ENCODE measurements around the gene ADAMTS12. TPM values are rescaled to one million over a fixed set of nuclear protein-coding genes. Genes with fewer than 3 reads are reported as not detected.

The ADAMTS12 gene
- total and polyA plus RNA-seq, 2 of the 8 experiments (the other 6 are each of a cell fraction or from before 2014, with no cell fraction given): 6.4 to 12.8 TPM

DNA sequence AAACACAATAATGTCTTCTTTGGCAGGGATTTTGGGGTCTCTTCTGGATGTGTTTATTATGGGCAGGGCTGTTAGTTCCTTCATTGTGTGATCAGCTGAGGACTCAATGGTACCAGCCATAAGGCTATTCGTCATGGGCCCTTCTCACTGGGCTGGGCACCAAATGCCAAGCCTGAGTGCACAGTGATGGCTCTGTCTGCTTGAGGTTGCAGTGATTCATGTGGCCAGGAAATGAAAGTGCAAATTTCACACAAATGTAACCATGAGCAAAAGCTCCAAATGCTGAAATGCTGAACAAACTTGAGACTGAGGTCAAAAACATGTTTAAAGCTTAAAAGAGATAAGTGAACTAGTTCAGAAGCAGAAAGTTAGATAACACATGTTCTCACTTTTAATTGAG, 260.0 kb downstream of the ADAMTS12 start:
- no peak for FAIRE-seq
- no peak overlapping the region for H4K8ac ChIP-seq (ENCODE audit: extremely low read depth, insufficient read depth, low read length)
- CTCF ChIA-PET (ENCODE audit: partially characterized antibody): interaction anchor here (1.1 to 2.4 kb wide), 3 partner anchors 15 to 337 kb away, joined by 3 to 5 read pairs (median 3); no protein-coding TSS in a partner anchor

More for the DNA sequence above, 260.0 kb downstream of the ADAMTS12 start:
- POLR2A ChIA-PET (ENCODE audit: partially characterized antibody): no interaction called here
- TF ChIP-seq SRF (IDR thresholded peaks at IDR 0.05; ENCODE audit: low read depth, low read length): no peak
- no peak for TF ChIP-seq NRF1 (IDR thresholded peaks at IDR 0.05; ENCODE audit: low read depth, low read length)
- Histone ChIP-seq H3K18ac (ENCODE audit: extremely low read depth, low read length) (no peak overlapping the region), H3K4ac (replicated peaks; ENCODE audit: insufficient read length, low read depth, low read length) (no peak overlapping the region), H2BK5ac (ENCODE audit: low read depth, low read length) (no peak overlapping the region), H2BK120ac (replicated peaks; ENCODE audit: low read depth, low read length) (no peak overlapping the region), H2BK12ac (ENCODE audit: low read depth, low read length) (no peak overlapping the region), H2BK20ac (ENCODE audit: low read length) (no peak overlapping the region), H4K91ac (replicated peaks; ENCODE audit: insufficient read length, low read length) (no peak overlapping the region), H2AFZ (ENCODE audit: low read length) (no peak overlapping the region), H2AK5ac (ENCODE audit: low read depth, low read length) (no peak overlapping the region), H3K36me3 (ENCODE audit: control insufficient read depth in 2 of 4, insufficient read depth in 4 of 4, low read length in 3 of 4) (peaks cover 0 to under 1% (median 0%) of the 10 kb centered on the region in 4 experiments; a peak in 1 of 8 replicates), H3K4me1 (replicated peaks in 1 of 4; ENCODE audit: control insufficient read depth in 3 of 4, insufficient read depth in 4 of 4, low read length in 3 of 4) (no peaks in the 10 kb centered on the region; a peak in 1 of 7 replicates), H3K4me3 (ENCODE audit: extremely low read depth in 1 of 4, insufficient read depth in 2 of 4, low read depth in 3 of 4, low read length in 4 of 4) (no peak overlapping the region), H4K20me1 (replicated peaks in 1 of 2; ENCODE audit: control insufficient read depth in 1 of 2, insufficient read depth in 2 of 2, low read length in 2 of 2) (peaks cover 0 to 3% of the 10 kb centered on the region in 2 experiments), H3K4me2 (ENCODE audit: insufficient read depth in 1 of 2, low read depth in 2 of 2, low read length in 2 of 2) (no peak overlapping the region), H3K79me1 (ENCODE audit: low read depth, low read length) (no peaks in the 10 kb centered on the region), H4K5ac (ENCODE audit: insufficient read length, low read depth, low read length) (no peak overlapping the region), H3K27ac (ENCODE audit: low read depth, low read length) (no peak overlapping the region), H3K14ac (ENCODE audit: insufficient read length) (no peak overlapping the region), H3K9ac (replicated peaks in 1 of 4; ENCODE audit: extremely low read depth in 1 of 4, low read depth in 3 of 4, low read length in 3 of 4) (no peak overlapping the region), H3K9me3 (ENCODE audit: insufficient read depth in 2 of 2, low read depth in 1 of 2, low read length in 1 of 2) (no peaks in the 10 kb centered on the region), H3K56ac (replicated peaks; ENCODE audit: insufficient read length, low read depth, low read length) (no peak overlapping the region), H2BK15ac (ENCODE audit: low read length) (no peak overlapping the region), H3K23ac (ENCODE audit: insufficient read length) (no peak overlapping the region), H3K27me3 (replicated peaks in 1 of 4; ENCODE audit: control insufficient read depth in 3 of 4, extremely low read depth in 1 of 4, insufficient read depth in 3 of 4, low read length in 3 of 4) (no peaks in the 10 kb centered on the region), H3K23me2 (ENCODE audit: low read depth, low read length) (peaks cover 6% of the 10 kb centered on the region; the same call in 1 of the 2 replicates), H3K79me2 (ENCODE audit: control insufficient read depth in 1 of 2, insufficient read depth in 2 of 2, low read length in 2 of 2) (no peaks in the 10 kb centered on the region)
- DNase-seq (ENCODE audit: low read depth in 1 of 2, low spot score in 2 of 2): no peak
- 81% methylated on average over 1 of the region's 1 CpG; no CpG with 5 or more reads in 1 of the 2 experiments for WGBS, 2 experiments (ENCODE audit: extremely low coverage in 1 of 2, insufficient coverage in 1 of 2, insufficient read length in 1 of 2, insufficient replicate concordance in 2 of 2, low coverage in 1 of 2, low lambda C conversion rate in 2 of 2, missing lambda C conversion rate in 1 of 2)

Measured in H1 (cell line).